Measurements from ENCODE around the gene RAD51B.
A peak's percentile ranks its signal among the peaks of the same experiment; 100 is the strongest.

Gene RAD51B

GRCh38 chr14:68245146-68246073, 425.8 kb downstream of the RAD51B start:
- H3K27ac Mint-ChIP-seq = no peak overlapping the region

GRCh38 chr14:68246074-68246785, 426.7 kb downstream of the RAD51B start:
- Mint-ChIP-seq H3K4me3 (no peak overlapping the region), H3K36me3 (ENCODE audit: low read depth) (no peaks in the 10 kb centered on the region), H3K9me3 (no peaks in the 10 kb centered on the region), H3K4me1 (ENCODE audit: low read depth) (peaks cover 13% of the 10 kb centered on the region), H3K27ac (no peak overlapping the region), H3K27me3 (ENCODE audit: low read depth) (no peaks in the 10 kb centered on the region)

More at GRCh38 chr14:68245146-68246073, 425.8 kb downstream of the RAD51B start:
- no peaks in the 10 kb centered on the region for H3K9me3 Mint-ChIP-seq
- H3K27me3 Mint-ChIP-seq (ENCODE audit: low read depth) = no peaks in the 10 kb centered on the region
- H3K4me3 Mint-ChIP-seq = no peak overlapping the region
- no peaks in the 10 kb centered on the region for H3K36me3 Mint-ChIP-seq (ENCODE audit: low read depth)
- H3K4me1 Mint-ChIP-seq (ENCODE audit: low read depth) = peaks cover 9% of the 10 kb centered on the region

- Mint-ChIP-seq H3K9me3 (no peaks in the 10 kb centered on the region), H3K4me3 (no peak overlapping the region), H3K36me3 (ENCODE audit: low read depth) (no peaks in the 10 kb centered on the region), H3K27ac (no peak overlapping the region), H3K4me1 (ENCODE audit: low read depth) (peaks cover 17% of the 10 kb centered on the region), H3K27me3 (ENCODE audit: low read depth) (no peaks in the 10 kb centered on the region)
Observed at GRCh38 chr14:68246786-68247105, 427.2 kb downstream of the RAD51B start.

- H3K4me3 Mint-ChIP-seq = no peak overlapping the region
- H3K9me3 Mint-ChIP-seq = no peaks in the 10 kb centered on the region
- no peak overlapping the region for H3K27ac Mint-ChIP-seq
- no peaks in the 10 kb centered on the region for H3K27me3 Mint-ChIP-seq (ENCODE audit: low read depth)
- H3K36me3 Mint-ChIP-seq (ENCODE audit: low read depth) = no peaks in the 10 kb centered on the region
- H3K4me1 Mint-ChIP-seq (ENCODE audit: low read depth) = peaks cover 18% of the 10 kb centered on the region
Observed at GRCh38 chr14:68247274-68247673, 427.7 kb downstream of the RAD51B start.

- H3K27ac Mint-ChIP-seq = no peak overlapping the region
- no peaks in the 10 kb centered on the region for H3K9me3 Mint-ChIP-seq
- H3K27me3 Mint-ChIP-seq (ENCODE audit: low read depth) = no peaks in the 10 kb centered on the region
- H3K4me1 Mint-ChIP-seq (ENCODE audit: low read depth) = peaks cover 18% of the 10 kb centered on the region
- H3K4me3 Mint-ChIP-seq = no peak overlapping the region
- H3K36me3 Mint-ChIP-seq (ENCODE audit: low read depth) = no peaks in the 10 kb centered on the region
Observed at GRCh38 chr14:68247676-68248268, 428.2 kb downstream of the RAD51B start.

GRCh38 chr14:68248481-68249255, 429.1 kb downstream of the RAD51B start:
- H3K9me3 Mint-ChIP-seq = no peaks in the 10 kb centered on the region
- H3K4me1 Mint-ChIP-seq (ENCODE audit: low read depth) = peaks cover 18% of the 10 kb centered on the region
- H3K27me3 Mint-ChIP-seq (ENCODE audit: low read depth) = no peaks in the 10 kb centered on the region
- no peak overlapping the region for H3K4me3 Mint-ChIP-seq
- no peak overlapping the region for H3K27ac Mint-ChIP-seq
- H3K36me3 Mint-ChIP-seq (ENCODE audit: low read depth) = no peaks in the 10 kb centered on the region

GRCh38 chr14:68249661-68250451, 430.3 kb downstream of the RAD51B start:
- Mint-ChIP-seq H3K27me3 (ENCODE audit: low read depth) (no peaks in the 10 kb centered on the region), H3K27ac (no peak overlapping the region), H3K9me3 (no peaks in the 10 kb centered on the region), H3K4me1 (ENCODE audit: low read depth) (peaks cover 18% of the 10 kb centered on the region), H3K4me3 (no peak overlapping the region), H3K36me3 (ENCODE audit: low read depth) (no peaks in the 10 kb centered on the region)

GRCh38 chr14:68250927-68251768, 431.6 kb downstream of the RAD51B start:
- Mint-ChIP-seq H3K36me3 (ENCODE audit: low read depth) (no peaks in the 10 kb centered on the region), H3K9me3 (no peaks in the 10 kb centered on the region), H3K27me3 (ENCODE audit: low read depth) (no peaks in the 10 kb centered on the region), H3K4me1 (ENCODE audit: low read depth) (peaks cover 24% of the 10 kb centered on the region), H3K4me3 (no peak overlapping the region), H3K27ac (peak overlapping the region; percentile 13)

- peaks cover 24% of the 10 kb centered on the region for H3K4me1 Mint-ChIP-seq (ENCODE audit: low read depth)
- no peaks in the 10 kb centered on the region for H3K9me3 Mint-ChIP-seq
- peak overlapping the region; percentile 13 for H3K27ac Mint-ChIP-seq
- no peaks in the 10 kb centered on the region for H3K27me3 Mint-ChIP-seq (ENCODE audit: low read depth)
- no peak overlapping the region for H3K4me3 Mint-ChIP-seq
- no peaks in the 10 kb centered on the region for H3K36me3 Mint-ChIP-seq (ENCODE audit: low read depth)
Observed at GRCh38 chr14:68251769-68252100, 432.2 kb downstream of the RAD51B start.

GRCh38 chr14:68253160-68253780, 433.7 kb downstream of the RAD51B start:
- H3K27me3 Mint-ChIP-seq (ENCODE audit: low read depth) = no peaks in the 10 kb centered on the region
- H3K4me3 Mint-ChIP-seq = no peak overlapping the region
- H3K36me3 Mint-ChIP-seq (ENCODE audit: low read depth) = no peaks in the 10 kb centered on the region
- H3K27ac Mint-ChIP-seq = no peak overlapping the region
- peaks cover 19% of the 10 kb centered on the region for H3K4me1 Mint-ChIP-seq (ENCODE audit: low read depth)
- H3K9me3 Mint-ChIP-seq = no peaks in the 10 kb centered on the region

- Mint-ChIP-seq H3K4me1 (ENCODE audit: low read depth) (peaks cover 22% of the 10 kb centered on the region), H3K4me3 (no peak overlapping the region)
Observed at GRCh38 chr14:68253878-68254528, 434.4 kb downstream of the RAD51B start.

GRCh38 chr14:68254669-68255527, 435.3 kb downstream of the RAD51B start:
- Mint-ChIP-seq H3K4me3 (no peak overlapping the region), H3K36me3 (ENCODE audit: low read depth) (no peaks in the 10 kb centered on the region)

More at GRCh38 chr14:68253878-68254528, 434.4 kb downstream of the RAD51B start:
- Mint-ChIP-seq H3K27me3 (ENCODE audit: low read depth) (no peaks in the 10 kb centered on the region), H3K36me3 (ENCODE audit: low read depth) (no peaks in the 10 kb centered on the region), H3K9me3 (no peaks in the 10 kb centered on the region), H3K27ac (no peak overlapping the region)

More at GRCh38 chr14:68254669-68255527, 435.3 kb downstream of the RAD51B start:
- no peaks in the 10 kb centered on the region for H3K9me3 Mint-ChIP-seq
- no peaks in the 10 kb centered on the region for H3K27me3 Mint-ChIP-seq (ENCODE audit: low read depth)
- peaks cover 24% of the 10 kb centered on the region for H3K4me1 Mint-ChIP-seq (ENCODE audit: low read depth)
- no peak overlapping the region for H3K27ac Mint-ChIP-seq

All from T-helper 1 cell treated with Interleukin-12 subunit alpha and Interleukin-12 subunit beta and Interleukin-4 antibody, amounts not matched to agents 30 μg/mL and 1 μg/mL, for 36 hours (primary cell).